Activated CD4-positive, alpha-beta T cell treated with anti-CD3 and anti-CD28 coated beads, Interleukin-2, amount 50 U/mL, for 4 hours (primary cell): ENCODE results near the gene CCDC7.
"Not testable (repeated sequence)": the region's sequence is repeated elsewhere in the genome, so short reads cannot be mapped to it uniquely, and the experiment has no call there.

ENCODE experiments used
- DNase-seq, 2 experiments: peaks; one replicate each; pipeline ENCODE4 v3.0.0-alpha.2; 2020

CCDC7 gene

DNA sequence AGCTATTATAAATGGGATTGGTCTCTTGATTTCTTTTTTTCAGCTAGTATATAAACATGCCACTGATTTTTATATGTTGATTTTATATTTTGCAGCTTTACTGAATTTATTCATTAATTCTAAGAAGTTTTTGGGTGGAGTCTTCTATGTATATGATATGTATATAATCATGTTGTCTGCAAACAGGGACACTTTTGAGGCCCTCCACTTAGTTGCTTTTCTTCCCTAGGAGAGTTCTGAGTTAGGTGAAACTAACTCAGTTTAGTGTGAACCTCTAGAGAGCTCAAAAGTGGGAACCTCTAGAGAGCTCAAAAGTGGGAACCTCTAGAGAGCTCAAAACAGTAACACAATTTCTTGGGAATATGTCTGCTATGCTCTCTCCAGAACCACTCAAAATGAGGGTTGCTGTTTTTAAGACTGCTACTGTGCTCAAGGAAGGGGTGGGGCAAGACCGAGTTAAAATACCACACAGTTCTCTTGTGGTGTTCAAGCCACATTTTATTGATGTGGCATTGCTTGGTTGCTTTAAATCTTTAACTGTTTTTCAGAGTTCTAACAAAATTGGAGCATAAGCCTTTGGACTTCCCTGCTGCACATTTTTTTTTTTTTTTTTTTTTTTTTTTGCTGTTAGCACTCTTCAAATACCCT lies 13.2 kb downstream of the CCDC7 start:
- peak; percentile 19 to 26 for DNase-seq

DNA sequence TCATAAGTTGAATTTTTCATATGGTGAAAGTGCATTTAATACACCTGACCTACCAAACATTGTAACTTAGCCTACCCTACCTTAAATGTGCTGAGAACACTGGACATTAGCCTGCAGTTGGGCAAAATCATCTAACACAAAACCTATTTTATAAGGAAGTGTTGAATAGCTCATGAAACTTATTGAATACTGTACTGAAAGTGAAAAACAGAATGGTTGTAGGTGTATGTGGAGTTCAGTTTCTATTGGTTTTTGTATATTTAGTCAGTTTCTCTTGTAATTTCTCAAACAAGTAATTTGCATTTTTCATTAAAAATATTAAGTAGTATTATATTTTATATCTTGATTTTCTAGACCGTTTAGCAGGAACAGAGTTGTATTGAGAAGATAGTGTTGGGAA lies 15.3 kb downstream of the CCDC7 start:
- no peak for DNase-seq

DNA sequence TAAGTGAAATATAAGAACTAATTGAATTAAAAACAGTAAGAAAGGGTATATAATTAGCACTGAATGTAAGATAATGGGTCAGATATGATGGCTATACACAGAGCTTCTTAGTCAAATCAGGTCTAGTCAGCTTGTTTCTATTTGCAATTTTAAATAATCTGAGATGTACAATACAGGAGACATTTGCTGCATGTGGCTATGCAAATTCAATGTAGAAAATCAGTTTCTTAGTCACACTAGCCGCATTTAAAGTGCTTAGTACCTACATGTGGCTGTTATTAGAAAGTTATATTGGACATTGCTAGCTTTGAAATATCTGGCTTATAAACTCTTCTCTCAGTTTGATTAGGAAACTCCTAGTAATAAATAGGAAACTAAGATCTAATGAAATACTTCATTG lies 25.3 kb downstream of the CCDC7 start:
- no peak for DNase-seq

DNA sequence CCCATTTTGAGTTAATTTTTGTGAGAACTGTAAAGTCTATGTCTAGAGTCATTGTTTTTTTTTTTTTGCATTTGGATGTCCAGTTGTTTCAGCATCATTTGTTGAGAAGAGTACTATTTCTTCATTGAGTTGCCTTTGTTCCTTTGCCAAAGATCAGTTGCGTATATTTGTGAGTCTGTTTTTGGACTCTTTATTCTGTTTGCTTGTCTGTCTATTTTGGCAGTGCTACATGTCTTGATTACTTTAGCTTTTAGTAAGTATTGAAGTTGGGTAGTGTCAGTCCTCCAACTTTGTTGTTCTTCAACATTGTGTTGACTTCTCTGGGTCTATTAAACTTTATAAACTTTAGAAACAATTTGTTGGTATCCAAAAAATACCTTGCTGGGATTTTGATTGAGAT lies 31.6 kb downstream of the CCDC7 start:
- DNase-seq = no peak

DNA sequence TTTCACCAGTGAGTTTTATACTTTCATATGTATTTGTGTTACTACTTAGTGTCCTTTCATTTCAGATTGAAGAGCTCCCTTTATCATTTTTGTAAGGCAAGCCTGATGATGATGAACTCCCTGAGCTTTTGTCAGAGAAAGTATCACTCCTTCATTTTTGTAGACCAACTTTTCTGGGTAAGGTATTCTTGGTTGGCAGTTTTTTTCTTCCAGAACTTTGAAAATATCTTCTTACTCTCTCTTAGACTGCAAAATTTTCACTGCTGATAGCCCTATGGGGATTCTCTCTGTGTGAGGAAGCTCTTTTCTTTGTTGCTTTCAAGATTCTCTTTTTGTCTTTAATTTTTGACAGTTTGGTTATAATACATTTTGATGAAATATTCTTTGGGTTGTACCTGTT lies 35.7 kb downstream of the CCDC7 start:
- DNase-seq = no peak

DNA sequence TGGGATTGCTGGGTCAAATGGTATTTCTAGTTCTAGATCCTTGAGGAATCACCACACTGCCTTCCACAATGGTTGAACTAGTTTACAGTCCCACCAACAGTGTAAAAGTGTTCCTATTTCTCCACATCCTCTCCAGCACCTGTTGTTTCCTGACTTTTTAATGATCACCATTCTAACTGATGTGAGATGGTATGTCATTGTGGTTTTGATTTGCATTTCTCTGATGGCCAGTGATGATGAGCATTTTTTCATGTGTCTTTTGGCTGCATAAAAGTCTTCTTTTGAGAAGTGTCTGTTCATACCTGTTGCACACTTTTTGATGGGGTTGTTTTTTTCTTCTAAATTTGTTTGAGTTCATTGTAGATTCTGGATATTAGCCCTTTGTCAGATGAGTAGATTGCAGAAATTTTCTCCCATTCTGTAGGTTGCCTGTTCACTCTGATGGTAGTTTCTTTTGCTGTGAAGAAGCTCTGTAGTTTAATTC lies 37.1 kb downstream of the CCDC7 start:
- DNase-seq = not testable (repeated sequence)

DNA sequence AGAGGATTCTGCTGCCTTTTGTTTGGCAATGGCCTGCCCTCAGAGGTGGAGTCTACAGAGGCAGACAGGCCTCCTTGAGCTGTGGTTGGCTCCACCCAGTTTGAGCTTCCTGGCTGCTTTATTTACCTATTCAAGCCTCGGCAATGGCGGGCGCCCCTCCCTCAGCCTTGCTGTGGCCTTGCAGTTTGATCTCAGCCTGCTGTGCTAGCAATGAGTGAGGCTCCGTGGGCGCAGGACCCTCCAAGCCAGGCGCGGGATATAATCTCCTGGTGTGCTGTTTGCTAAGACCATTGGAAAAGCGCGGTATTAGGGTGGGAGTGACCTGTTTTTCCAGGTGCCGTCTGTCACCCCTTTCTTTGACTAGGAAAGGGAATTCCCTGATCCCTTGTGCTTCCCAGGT lies 42.1 kb downstream of the CCDC7 start:
- DNase-seq = not testable (repeated sequence)

DNA sequence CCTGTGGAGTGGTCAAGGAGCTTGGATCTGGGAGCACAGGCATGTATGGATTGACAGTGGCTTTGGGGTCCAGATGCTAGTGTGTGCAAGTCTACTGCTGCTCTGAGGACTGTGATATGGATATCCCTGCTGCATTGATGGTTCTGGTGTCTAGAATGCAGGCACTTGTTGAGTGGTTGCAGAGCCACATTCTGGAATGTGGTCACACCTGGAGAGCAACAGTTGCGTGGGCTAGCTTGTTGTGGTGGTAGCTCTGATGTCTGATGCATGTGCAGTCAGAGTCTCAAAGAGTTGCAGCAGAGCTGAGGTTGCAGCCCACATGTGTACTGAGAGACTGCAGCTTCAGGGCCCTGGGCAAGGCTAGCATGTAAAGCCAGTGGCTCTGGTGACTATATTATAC lies 43.2 kb downstream of the CCDC7 start:
- no peak for DNase-seq

DNA sequence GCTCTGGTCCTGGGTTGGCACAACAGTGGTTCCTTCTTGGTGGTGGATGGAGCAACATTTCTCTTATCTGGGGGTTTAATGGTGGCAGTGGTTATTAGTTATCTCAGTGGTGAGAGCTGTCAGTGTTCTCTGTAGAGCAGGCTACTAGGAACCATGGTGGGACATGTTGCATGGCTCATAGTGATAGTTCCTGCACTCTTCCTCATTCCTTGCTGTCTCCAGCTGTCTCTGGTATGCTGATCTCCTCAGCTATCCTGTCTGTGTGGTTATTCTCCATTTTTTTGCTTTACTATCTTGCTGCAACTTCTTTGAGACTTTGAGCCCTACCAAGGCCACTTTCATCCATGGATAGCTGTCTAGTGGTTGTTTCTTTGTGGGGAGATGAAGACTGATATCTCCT lies 44.0 kb downstream of the CCDC7 start:
- no peak for DNase-seq

DNA sequence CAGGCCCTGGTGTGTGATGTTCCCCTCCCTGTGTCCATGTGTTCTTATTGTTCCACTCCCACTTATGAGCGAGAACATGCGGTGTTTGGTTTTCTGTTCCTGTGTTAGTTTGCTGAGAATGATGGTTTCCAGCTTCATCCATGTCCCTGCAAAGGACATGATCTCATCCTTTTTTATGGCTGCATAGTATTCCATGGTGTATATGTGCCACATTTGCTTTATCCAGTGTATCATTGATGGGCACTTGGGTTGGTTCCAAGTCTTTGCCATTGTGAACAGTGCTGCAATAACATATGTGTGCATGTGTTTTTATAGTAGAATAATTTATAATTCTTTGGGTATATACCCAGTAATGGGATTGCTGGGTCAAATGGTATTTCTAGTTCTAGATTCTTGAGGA lies 48.6 kb downstream of the CCDC7 start:
- DNase-seq = not testable (repeated sequence)

DNA sequence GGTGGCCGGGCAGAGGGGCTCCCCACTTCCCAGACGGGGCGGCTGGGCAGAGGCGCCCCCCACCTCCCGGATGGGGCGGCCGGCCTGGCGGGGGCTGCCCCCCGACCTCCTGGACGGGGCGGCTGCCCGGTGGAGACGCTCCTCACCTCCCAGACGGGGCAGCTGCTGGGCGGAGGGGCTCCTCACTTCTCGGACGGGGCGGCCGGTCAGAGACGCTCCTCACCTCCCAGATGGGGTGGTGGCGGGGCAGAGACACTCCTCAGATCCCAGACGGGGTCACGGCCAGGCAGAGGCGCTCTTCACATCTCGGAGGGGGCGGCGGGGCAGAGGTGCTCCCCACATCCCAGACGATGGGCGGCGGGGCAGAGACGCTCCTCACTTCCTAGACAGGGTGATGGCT lies 54.2 kb downstream of the CCDC7 start:
- not testable (repeated sequence) for DNase-seq

DNA sequence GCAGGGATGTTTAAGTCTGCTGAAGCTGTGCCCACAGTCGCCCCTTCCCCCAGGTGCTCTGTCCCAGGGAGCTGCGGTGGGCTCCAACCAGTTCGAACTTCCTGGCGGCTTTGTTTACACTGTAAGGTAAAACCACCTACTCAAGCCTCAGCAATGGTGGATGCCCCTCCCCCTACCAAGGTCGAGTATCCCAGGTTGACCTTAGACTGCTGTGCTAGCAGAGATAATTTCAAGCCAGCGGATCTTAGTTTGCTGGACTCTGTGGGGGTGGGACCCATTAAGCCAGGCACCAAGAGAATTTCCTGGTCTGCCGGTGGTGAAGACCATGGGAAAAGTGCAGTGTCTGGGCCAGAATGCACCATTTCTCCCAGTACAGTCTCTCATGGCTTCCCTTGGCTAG lies 56.0 kb downstream of the CCDC7 start:
- no peak for DNase-seq

DNA sequence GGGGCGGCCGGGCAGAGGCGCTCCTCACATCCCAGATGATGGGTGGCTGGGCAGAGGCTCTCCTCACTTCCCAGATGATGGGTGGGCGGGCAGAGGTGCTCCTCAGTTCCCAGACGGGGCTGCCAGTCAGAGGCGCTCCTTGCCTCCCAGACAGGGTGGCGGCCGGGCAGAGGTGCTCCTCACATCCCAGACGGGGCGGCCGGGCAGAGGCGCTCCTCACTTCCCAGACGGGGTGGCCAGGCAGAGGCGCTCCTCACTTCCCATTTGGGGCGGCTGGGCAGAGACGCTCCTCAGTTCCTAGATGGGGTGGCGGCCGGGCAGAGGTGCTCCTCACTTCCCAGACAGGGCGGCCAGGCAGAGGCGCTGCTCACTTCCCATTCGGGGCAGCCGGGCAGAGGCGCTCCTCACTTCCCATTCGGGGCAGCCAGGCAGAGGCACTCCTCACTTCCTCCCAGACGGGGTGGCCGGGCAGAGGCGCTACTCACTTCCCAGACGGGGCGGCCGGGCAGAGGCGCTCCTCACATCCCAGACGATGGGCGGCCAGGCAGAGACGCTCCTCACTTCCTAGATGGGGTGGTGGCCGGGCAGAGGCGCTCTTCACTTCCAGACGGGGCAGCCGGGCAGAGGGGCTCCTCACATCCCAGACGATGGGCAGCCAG lies 60.0 kb downstream of the CCDC7 start:
- DNase-seq = not testable (repeated sequence)

DNA sequence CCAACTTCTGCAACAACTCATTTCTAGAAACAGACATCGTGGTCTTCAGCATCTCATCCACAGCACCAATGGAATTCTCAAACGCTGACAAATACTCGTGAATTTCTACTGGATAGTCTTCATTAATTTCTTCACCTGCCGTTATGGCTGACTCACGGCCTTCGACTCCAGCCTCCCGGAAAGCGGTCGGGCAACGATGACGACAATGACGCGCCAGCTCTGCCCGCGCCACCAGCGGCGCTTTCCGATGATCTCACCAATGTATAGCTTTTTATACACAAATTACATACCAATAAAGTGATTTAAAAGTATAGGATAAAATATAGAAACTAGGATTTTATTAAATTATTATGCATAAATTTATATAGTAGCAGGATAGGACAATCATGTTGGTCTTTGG lies 65.7 kb downstream of the CCDC7 start:
- no peak for DNase-seq

DNA sequence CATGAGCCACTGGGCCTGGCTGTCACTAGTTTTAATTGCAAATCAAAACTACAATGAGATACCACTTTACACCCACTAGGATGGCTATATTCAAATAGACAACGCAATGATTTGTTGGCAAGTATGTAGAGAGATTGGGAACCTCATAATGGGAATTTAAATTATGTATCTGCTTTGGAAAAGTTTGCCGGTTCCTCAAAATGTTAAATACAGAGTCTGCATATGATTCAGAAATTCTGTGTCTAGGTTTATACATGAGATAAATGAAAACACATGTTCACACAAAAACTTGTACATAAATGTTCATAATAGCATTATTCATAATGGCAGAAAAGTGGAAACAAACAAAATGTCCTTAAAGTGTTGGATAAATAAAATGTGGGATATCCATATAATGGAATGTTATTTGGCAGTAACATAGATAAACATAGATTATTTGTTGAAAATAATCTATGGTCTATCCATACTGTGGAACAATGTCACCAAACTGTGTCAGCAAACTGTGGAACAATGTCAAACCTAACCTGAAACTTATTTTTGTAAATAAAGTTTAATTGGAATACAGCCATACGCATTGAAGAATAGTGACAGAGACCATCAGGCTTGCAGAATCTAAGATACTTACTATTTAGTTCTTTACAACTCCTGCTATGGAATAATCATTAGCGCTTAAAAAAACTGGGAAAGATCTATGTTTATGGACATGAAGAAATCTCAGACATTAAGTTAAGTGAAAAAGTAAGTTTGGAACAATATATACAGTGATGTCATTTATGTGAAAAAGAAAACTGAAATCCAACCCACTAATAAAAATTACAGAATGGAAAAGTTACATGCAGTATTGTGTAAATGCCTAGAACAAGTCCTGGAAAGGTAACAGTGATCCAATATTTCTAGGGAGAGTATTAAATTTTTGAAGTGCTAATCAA lies 70.9 kb downstream of the CCDC7 start:
- DNase-seq = no peak

DNA sequence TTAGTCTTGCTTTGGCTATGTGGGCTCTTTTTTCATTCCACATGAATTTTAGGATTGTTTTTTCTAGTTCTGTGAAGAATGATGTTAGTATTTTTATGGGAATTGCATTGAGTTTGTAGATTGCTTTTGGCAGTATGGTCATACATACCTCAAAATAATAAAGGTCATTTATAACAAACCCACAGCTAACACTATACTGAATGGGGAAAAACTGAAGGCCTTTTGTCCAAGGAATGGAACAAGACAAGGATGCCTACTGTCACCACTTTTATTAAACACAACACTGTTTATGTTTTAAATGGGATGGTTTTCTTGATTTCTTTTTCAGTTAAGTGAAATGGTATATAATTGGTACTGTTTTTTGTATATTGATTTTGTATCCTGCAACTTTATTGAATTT lies 84.3 kb downstream of the CCDC7 start:
- DNase-seq = no peak

DNA sequence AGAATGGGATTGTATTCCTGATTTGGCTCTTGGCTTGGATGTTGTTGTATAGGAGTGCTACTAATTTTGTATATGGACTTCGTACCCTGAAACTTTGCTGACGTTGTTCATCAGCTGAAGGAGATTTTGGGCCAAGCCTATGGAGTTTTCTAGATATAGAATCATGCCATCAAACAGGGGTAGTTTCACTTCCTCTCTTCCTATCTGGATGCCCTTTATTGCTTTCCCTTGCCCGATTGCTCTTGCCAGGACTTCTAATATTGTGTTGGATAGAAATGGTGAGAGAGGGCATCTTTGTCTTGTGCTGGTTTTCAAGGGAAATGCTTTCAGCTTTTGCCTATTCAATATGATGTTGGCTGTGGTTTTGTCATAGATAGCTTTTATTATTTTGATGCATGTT lies 92.3 kb downstream of the CCDC7 start:
- DNase-seq = no peak

DNA sequence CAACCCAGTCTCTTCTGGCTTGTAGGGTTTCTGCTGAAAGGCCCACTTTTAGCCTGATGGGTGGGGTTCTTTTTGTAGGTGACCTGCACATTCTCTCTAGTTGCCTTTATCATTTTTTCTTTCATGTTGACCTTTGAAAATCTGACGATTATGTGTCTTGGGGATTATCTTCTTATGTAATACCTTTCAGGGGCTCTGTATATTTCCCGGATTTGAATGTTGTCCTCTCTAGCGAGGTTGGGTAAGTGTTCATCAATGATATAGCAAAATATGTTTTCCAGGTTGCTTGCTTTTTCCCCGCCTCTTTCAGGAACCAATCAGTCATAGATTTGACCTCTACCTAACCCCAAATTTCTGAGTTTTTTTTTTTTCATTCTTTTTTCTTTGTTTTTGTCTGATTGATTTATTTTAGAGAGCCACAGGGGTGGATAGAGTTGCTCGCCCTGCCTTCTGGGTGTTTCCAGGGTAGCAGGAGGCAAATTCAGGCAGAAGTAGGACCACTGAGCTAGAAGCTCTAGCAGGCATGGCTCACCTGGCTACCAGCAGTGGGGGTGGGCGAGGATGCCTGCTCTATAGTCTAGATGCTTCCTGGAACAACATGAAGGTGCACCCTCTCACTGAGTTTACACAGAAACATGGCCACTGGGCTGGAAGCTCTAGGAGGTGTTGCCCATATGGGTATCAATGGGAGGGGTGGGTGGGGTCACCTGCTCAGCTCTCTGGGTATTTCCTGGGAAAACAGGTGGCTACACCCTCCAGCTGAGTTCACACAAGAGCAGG lies 94.9 kb downstream of the CCDC7 start:
- DNase-seq = no peak

DNA sequence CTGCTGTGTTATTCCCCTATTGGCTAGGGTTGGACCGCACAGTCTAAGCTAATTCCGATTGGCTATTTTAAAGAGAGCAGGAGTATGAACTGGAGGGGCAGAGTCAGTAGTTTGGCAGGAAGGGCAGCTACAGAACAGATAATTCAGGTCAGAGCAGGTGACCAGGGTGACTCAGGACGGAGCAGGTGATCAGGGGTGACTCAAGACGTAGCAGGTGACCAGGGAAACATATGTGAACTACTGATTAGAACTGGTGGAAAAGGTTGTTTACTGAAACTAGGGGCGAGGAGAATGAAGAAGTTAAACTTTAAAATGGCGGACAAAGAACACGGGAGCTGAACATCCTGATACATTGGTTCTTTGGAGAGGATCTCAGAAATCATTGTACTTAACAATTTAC lies 102.3 kb downstream of the CCDC7 start:
- DNase-seq = no peak

DNA sequence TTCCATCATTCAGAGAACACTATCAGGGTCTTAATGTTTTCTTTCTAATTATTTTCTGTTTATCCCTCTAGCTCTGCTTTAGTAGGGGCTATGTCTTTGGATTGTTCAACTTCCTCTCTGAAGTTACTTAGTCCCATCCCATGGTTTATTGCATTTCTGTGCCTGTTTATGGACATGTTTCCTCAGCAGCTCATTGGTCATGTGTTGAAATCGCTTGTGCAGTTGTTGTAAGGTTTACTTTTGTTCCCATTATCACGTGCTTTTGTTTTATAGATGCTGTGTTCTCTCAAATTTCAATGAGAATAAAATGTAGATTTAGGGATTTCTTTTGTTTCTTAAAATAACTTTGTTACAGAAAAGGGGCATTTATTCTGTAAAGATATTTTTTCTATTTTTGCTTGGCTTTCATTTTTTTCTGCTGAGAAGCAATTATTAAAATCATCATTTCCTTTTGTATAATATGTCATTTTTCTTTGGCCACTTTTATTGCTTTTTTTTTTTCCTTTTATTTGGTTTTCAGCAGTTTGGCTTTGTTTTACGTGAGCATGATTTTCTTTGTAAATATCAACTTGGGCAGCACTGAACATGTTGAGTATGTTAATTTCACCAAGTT lies 110.9 kb downstream of the CCDC7 start:
- no peak for DNase-seq

DNA sequence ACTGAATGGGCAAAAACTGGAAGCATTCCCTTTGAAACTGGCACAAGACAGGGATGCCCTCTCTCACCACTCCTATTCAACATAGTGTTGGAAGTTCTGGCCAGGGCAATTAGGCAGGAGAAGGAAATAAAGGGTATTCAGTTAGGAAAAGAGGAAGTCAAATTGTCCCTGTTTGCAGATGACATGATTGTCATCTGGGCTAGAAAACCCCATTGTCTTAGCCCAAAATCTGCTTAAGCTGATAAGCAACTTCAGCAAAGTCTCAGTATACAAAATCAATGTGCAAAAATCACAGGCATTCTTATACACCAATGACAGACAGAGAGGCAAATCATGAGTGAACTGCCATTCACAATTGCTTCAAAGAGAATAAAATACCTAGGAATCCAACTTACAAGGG lies 116.8 kb downstream of the CCDC7 start:
- not testable (repeated sequence) for DNase-seq

DNA sequence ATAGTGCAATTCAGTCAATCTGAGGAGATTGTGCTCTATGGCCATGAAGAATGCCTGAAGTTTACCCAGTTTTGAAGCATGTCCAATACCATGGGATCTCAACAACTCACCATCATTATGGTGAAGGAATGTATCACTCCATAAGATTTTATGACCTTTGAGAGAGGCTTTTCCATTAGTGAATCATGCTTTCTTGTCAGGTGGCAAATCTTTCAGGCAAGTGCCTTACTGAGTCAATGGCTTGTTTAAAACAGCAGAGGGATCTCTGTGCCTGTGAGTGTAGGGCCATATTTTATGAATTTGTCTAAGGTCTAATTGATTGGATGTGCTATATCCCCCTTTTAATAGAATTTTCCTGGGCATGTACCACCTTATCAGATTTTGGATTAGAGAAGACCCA lies 131.5 kb downstream of the CCDC7 start:
- DNase-seq = no peak

DNA sequence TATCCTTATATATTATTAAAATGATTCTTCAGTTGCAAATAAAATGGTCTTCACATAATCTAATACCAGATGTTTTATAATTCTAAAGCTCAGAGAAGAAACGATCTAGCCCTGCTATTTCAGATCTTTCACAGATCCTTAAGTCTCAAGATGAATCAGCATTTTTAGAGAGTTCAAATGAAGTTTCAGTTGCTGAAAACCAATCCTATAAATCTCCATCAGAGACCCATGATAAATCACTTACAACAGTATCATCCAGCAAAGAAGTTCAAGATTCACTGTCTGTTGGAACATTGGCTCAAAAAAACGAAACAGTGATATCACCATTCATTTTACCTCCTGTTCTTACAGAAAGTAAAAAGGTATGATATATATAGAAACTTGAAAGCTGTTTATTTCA lies 137.0 kb downstream of the CCDC7 start:
- no peak for DNase-seq
